ENCODE measurements around the gene ABHD6.

ABHD6 gene

GRCh38 chr3:58210761-58211460 is 26.7 kb upstream of the ABHD6 start, which contains the start of gene DNASE1L3:
DNASE1L3 (minus strand) TSS chr3:58210972; CDS start chr3:58210906, 66 bp downstream.
- no peaks in the 10 kb centered on the region for H3K9me3 ChIP-seq

GRCh38 chr3:58214484-58215316 is 22.9 kb upstream of the ABHD6 start:
- Histone ChIP-seq H3K4me1 (ENCODE audit: control insufficient read depth in 1 of 2, insufficient read depth in 1 of 2, low read depth in 1 of 2, low read length in 1 of 2) (peaks cover 11 to 18% of the 10 kb centered on the region in 2 experiments), H3K27me3 (peaks cover 6% of the 10 kb centered on the region), H3K36me3 (no peaks in the 10 kb centered on the region), H3K27ac (no peak overlapping the region), H3K9me3 (no peaks in the 10 kb centered on the region), H3K4me3 (ENCODE audit: low read depth in 1 of 2, low read length in 1 of 2) (no peak overlapping the region)
- TF ChIP-seq CTCF (IDR thresholded peaks at IDR 0.05), result no peak

More at GRCh38 chr3:58210761-58211460, 26.7 kb upstream of the ABHD6 start, which contains the start of gene DNASE1L3:
- no peak for TF ChIP-seq CTCF (IDR thresholded peaks at IDR 0.05)
- peaks cover 6% of the 10 kb centered on the region for H3K27me3 ChIP-seq
- H3K4me3 ChIP-seq (ENCODE audit: low read depth in 1 of 2, low read length in 1 of 2), result no peak within 1 kb of the TSS
- H3K27ac ChIP-seq, result no peak within 1 kb of the TSS
- peaks cover 7 to 11% of the 10 kb centered on the region in 2 experiments for H3K4me1 ChIP-seq (ENCODE audit: control insufficient read depth in 1 of 2, insufficient read depth in 1 of 2, low read depth in 1 of 2, low read length in 1 of 2)
- H3K36me3 ChIP-seq, result no peaks in the 10 kb centered on the region

GRCh38 chr3:58215317-58216025 is 22.1 kb upstream of the ABHD6 start:
- H3K4me3 ChIP-seq (ENCODE audit: low read depth in 1 of 2, low read length in 1 of 2), result no peak overlapping the region
- peaks cover 6% of the 10 kb centered on the region for H3K27me3 ChIP-seq
- TF ChIP-seq CTCF (IDR thresholded peaks at IDR 0.05), result no peak
- H3K27ac ChIP-seq, result no peak overlapping the region
- no peaks in the 10 kb centered on the region for H3K36me3 ChIP-seq
- H3K9me3 ChIP-seq, result no peaks in the 10 kb centered on the region
- peaks cover 11 to 18% of the 10 kb centered on the region in 2 experiments for H3K4me1 ChIP-seq (ENCODE audit: control insufficient read depth in 1 of 2, insufficient read depth in 1 of 2, low read depth in 1 of 2, low read length in 1 of 2)

GRCh38 chr3:58216496-58217195 is 20.9 kb upstream of the ABHD6 start:
- H3K4me1 ChIP-seq (ENCODE audit: control insufficient read depth in 1 of 2, insufficient read depth in 1 of 2, low read depth in 1 of 2, low read length in 1 of 2), result peaks cover 11 to 18% of the 10 kb centered on the region in 2 experiments
- no peak overlapping the region for H3K4me3 ChIP-seq (ENCODE audit: low read depth in 1 of 2, low read length in 1 of 2)
- no peak for TF ChIP-seq CTCF (IDR thresholded peaks at IDR 0.05)
- no peaks in the 10 kb centered on the region for H3K36me3 ChIP-seq
- H3K27ac ChIP-seq, result no peak overlapping the region
- no peaks in the 10 kb centered on the region for H3K9me3 ChIP-seq
- peaks cover 6% of the 10 kb centered on the region for H3K27me3 ChIP-seq

All from neutrophil (primary cell).